Activated CD8-positive, alpha-beta memory T cell treated with anti-CD3 and anti-CD28 coated beads, Interleukin-2, amount 50 U/mL, for 4 hours (primary cell): ENCODE results near the gene PHF2.
A peak's percentile ranks its signal among the peaks of the same experiment; 100 is the strongest.

Experiments used
- DNase-seq: peaks from one replicate; pipeline ENCODE4 v3.0.0-alpha.2; 2020

The PHF2 gene

GRCh38 chr9:93682155-93682968 is 106.0 kb downstream of the PHF2 start:
- peak; percentile 58 for DNase-seq

GRCh38 chr9:93683331-93684134 is 107.1 kb downstream of the PHF2 start:
- DNase-seq: peak; percentile 10

- peak; percentile 7 for DNase-seq
These were observed 107.9 kb downstream of the PHF2 start for GRCh38 chr9:93684161-93684765.

- DNase-seq: peak; percentile 5
These were observed 108.6 kb downstream of the PHF2 start for GRCh38 chr9:93684806-93685543.

GRCh38 chr9:93686127-93686879 is 109.9 kb downstream of the PHF2 start:
- no peak for DNase-seq

GRCh38 chr9:93686880-93687236 is 110.5 kb downstream of the PHF2 start:
- peak; percentile 5 for DNase-seq

GRCh38 chr9:93690618-93691017 is 114.2 kb downstream of the PHF2 start:
- DNase-seq: no peak

- no peak for DNase-seq
These were observed 116.7 kb downstream of the PHF2 start for GRCh38 chr9:93693129-93693528.

- DNase-seq: no peak
These were observed 121.2 kb downstream of the PHF2 start for GRCh38 chr9:93697352-93698139.

- DNase-seq: no peak
These were observed 121.9 kb downstream of the PHF2 start for GRCh38 chr9:93698140-93698908.

- no peak for DNase-seq
These were observed 123.3 kb downstream of the PHF2 start for GRCh38 chr9:93699650-93700049.

- no peak for DNase-seq
These were observed 125.3 kb downstream of the PHF2 start for GRCh38 chr9:93701494-93702218.

- no peak for DNase-seq
These were observed 125.9 kb downstream of the PHF2 start for GRCh38 chr9:93702261-93702660.

GRCh38 chr9:93708289-93708986 is 132.1 kb downstream of the PHF2 start:
- DNase-seq: no peak

- no peak for DNase-seq
These were observed 132.6 kb downstream of the PHF2 start for GRCh38 chr9:93708987-93709302.

GRCh38 chr9:93709600-93710369 is 133.4 kb downstream of the PHF2 start:
- DNase-seq: no peak

- DNase-seq: no peak
These were observed 134.0 kb downstream of the PHF2 start for GRCh38 chr9:93710370-93710723.

GRCh38 chr9:93711002-93711401 is 134.6 kb downstream of the PHF2 start:
- no peak for DNase-seq

GRCh38 chr9:93712896-93713295 is 136.5 kb downstream of the PHF2 start:
- no peak for DNase-seq
